MM.1S (cell line): ENCODE data around the gene TLDC2.
"Not testable (repeated sequence)": the region's sequence is repeated elsewhere in the genome, so short reads cannot be mapped to it uniquely, and the experiment has no call there.

ENCODE experiments used
- EZH2 ChIP-seq: fragments of 300-600 bp; sonication (generic); optimal IDR thresholded peaks from 2 replicates; pipeline ENCODE3; 2017; ENCODE audit warnings: low read depth, mild to moderate bottlenecking, antibody characterized with exemption, low read length, mixed read lengths
- TF ChIP-seq, protein P1 (sequence below): fragments of 300-600 bp; sonication (generic); IDR thresholded peaks from 2 replicates; pipeline ENCODE4 v1.5.1; 2016; ENCODE audit warnings: antibody characterized with exemption, low read length, mixed read lengths

DNA sequence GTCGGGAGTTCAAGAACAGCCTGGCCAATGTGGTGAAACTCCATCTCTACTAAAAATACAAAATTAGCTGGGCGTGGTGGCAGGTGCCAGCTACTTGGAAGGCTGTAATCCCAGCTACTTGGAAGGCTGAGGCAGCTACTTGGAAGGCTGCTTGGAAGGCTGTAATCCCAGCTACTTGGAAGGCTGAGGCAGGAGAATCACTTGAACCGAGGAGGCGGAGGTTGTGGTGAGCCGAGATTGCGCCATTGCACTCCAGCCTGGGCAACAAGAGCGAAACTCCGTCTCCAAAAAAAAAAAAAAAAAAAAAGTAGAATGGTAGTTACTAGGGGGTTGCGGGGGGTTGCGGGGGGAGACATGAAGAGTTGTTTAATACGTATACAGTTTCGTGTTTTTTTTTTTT is 56.1 kb downstream of the TLDC2 start:
- TF ChIP-seq, protein P1, sequence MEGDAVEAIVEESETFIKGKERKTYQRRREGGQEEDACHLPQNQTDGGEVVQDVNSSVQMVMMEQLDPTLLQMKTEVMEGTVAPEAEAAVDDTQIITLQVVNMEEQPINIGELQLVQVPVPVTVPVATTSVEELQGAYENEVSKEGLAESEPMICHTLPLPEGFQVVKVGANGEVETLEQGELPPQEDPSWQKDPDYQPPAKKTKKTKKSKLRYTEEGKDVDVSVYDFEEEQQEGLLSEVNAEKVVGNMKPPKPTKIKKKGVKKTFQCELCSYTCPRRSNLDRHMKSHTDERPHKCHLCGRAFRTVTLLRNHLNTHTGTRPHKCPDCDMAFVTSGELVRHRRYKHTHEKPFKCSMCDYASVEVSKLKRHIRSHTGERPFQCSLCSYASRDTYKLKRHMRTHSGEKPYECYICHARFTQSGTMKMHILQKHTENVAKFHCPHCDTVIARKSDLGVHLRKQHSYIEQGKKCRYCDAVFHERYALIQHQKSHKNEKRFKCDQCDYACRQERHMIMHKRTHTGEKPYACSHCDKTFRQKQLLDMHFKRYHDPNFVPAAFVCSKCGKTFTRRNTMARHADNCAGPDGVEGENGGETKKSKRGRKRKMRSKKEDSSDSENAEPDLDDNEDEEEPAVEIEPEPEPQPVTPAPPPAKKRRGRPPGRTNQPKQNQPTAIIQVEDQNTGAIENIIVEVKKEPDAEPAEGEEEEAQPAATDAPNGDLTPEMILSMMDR: not testable (repeated sequence)
- not testable (repeated sequence) for TF ChIP-seq EZH2
